ENCODE measurements around the gene UXS1.

The UXS1 gene

GRCh38 chr2:106107509-106108131, 86.5 kb downstream of the UXS1 start:
- DNase-seq, result no peak

- no peak for DNase-seq
Measured at GRCh38 chr2:106106622-106107508, 87.2 kb downstream of the UXS1 start.

- DNase-seq, result no peak
Measured at GRCh38 chr2:106105151-106105922, 88.8 kb downstream of the UXS1 start.

GRCh38 chr2:106104332-106105062, 89.6 kb downstream of the UXS1 start:
- DNase-seq, result peak; percentile 2

GRCh38 chr2:106099691-106100090, 94.4 kb downstream of the UXS1 start:
- no peak for DNase-seq

- DNase-seq, result no peak
Measured at GRCh38 chr2:106098664-106099063, 95.4 kb downstream of the UXS1 start.

GRCh38 chr2:106098081-106098480, 96.0 kb downstream of the UXS1 start:
- no peak for DNase-seq

- DNase-seq, result no peak
Measured at GRCh38 chr2:106097038-106098000, 96.8 kb downstream of the UXS1 start.

- no peak for DNase-seq
Measured at GRCh38 chr2:106096299-106097037, 97.6 kb downstream of the UXS1 start.

GRCh38 chr2:106095478-106096298, 98.4 kb downstream of the UXS1 start:
- no peak for DNase-seq

GRCh38 chr2:106094131-106094841, 99.8 kb downstream of the UXS1 start:
- no peak for DNase-seq

- DNase-seq, result no peak
Measured at GRCh38 chr2:106090916-106091618, 103.0 kb downstream of the UXS1 start.

GRCh38 chr2:106089611-106090010, 104.5 kb downstream of the UXS1 start:
- no peak for DNase-seq

- no peak for DNase-seq
Measured at GRCh38 chr2:106085181-106085940, 108.7 kb downstream of the UXS1 start.

GRCh38 chr2:106080959-106081358, 113.1 kb downstream of the UXS1 start:
- no peak for DNase-seq

- no peak for DNase-seq
Measured at GRCh38 chr2:106078096-106078495, 116.0 kb downstream of the UXS1 start.

GRCh38 chr2:106076941-106077340, 117.2 kb downstream of the UXS1 start:
- DNase-seq, result no peak

GRCh38 chr2:106075048-106075447, 119.1 kb downstream of the UXS1 start:
- DNase-seq, result no peak
